Fibroblast of lung (primary cell): ENCODE data around the gene ARHGEF12.

ENCODE experiments used
- CTCF ChIP-seq, 2 donors: IDR thresholded peaks in 1 of 2; conservative IDR thresholded peaks in 1 of 2; 1 replicate in 1 of 2; 2 replicates in 1 of 2; pipeline ENCODE4 v1.5.1; 2011 to 2012; ENCODE audit warnings: low read length in 2 of 2, control low read depth in 1 of 2, inconsistent platforms in 1 of 2, low read depth in 1 of 2, mild to moderate bottlenecking in 1 of 2
- EZH2 ChIP-seq: IDR thresholded peaks from 2 replicates; pipeline ENCODE4 v1.5.1; 2012; ENCODE audit warnings: low read length, control low read depth, mild to moderate bottlenecking; ENCODE audit errors: missing control alignments

- no peak for TF ChIP-seq CTCF (conservative IDR thresholded peaks at IDR 0.05 in 1 of 2, IDR thresholded peaks at IDR 0.05 in 1 of 2; ENCODE audit: low read depth in 1 of 2, low read length in 2 of 2)
- no peak for TF ChIP-seq EZH2
These were observed 585 bp downstream of the ARHGEF12 start for GRCh38 chr11:120336641-120337354.
